Posterior vena cava (tissue), 2 donors: ENCODE results near the gene SMIM15. TPM values are rescaled to one million over a fixed set of nuclear protein-coding genes. Genes with fewer than 3 reads are reported as not detected.
A peak's percentile ranks its signal among the peaks of the same experiment; 100 is the strongest.
"Not testable (repeated sequence)": the region's sequence is repeated elsewhere in the genome, so short reads cannot be mapped to it uniquely, and the experiment has no call there.

ENCODE experiments used
- DNase-seq: peaks from one replicate; pipeline ENCODE4 v3.0.0-alpha.2; 2020; ENCODE audit warnings: low spot score
- intact Hi-C, 2 donors: fragments of 100-400 bp; cut with DNase I; formaldehyde crosslinking; loops; one replicate each; pipeline versions ENCODE4 v1.14.1 to v1.14.2; 2022 to 2023
- long read RNA-seq, 2 donors: library from polyadenylated mRNA; unstranded; transcript quantifications; one replicate each; pipeline ENCODE4 v2.0.0, GENCODE V29; 2020 to 2021
- total RNA-seq, 2 donors: library from RNA; stranded (reverse); fragmentation: NEBNext Ultra II Directional; extraction: Animal tissue kit (Norgen Biotek cat#: 25700); gene quantifications; one replicate each; pipeline ENCODE4 v1.2.1, GENCODE V29; 2021
- donor health status: DM: yes; HTN: yes; CAD: no.
- donor health status: DM: yes; HTN: yes; CAD: no.

Gene SMIM15, protein sequence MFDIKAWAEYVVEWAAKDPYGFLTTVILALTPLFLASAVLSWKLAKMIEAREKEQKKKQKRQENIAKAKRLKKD
- 10 to 100 TPM; 35.9 to 39.3 TPM for total RNA-seq
- long read RNA-seq, donor 1, transcript SMIM15-201 (3 exons, 2,889 nt), result major isoform, 18 of 22 reads
- long read RNA-seq, donor 1, partial matches to known transcripts, result 1 of 22 reads
- long read RNA-seq, donor 1, other reads (novel, unspliced or antisense), result 2 of 22 reads
- long read RNA-seq, donor 2, transcript SMIM15-201 (3 exons, 2,889 nt), result major isoform, 52 of 57 reads
- long read RNA-seq, donor 2, partial matches to known transcripts, result 1 of 57 reads
- long read RNA-seq, donor 2, other reads (novel, unspliced or antisense), result 4 of 57 reads

DNA sequence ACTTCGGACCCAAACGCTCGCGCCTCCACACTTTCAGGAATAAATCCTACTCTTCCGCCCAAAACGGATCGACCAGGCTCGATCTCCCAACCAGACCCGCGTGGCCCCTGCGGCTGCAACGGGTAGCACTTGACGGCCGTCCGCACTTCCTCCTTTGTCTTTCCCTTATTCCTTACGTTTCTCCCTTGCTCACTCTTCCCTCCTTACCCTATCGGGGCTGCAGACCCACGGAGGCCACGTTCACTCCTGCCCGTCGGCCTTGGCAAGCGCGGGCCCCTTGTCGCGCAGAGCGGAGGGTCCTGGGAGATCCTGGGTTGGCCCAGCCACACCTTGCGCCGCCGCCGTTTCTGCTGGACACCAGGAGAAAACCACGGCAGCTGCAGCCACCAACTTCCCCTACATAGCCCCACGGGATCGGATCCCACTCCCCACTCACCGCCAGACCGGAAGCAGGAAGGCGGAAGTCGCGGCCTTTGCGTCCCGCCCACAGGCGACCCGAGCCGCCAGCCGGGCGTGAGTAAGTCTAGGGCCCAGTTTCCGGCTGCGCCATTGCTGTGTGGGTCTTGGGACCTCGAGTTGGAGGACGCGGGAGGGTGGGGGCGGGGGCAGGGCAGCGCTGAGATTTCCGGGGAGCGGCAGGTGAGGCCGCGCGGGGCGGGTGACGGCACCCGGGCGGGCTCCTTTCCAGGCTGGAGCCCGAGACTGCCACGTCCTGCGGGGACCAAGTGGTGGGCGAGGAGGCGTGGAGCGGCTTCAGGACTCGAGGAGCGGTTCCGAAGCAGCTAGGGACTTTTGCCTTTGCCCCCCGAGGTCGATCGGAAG, at the start of gene SMIM15:
SMIM15 (minus strand) TSS at position 459 of the 822 bp plus-strand sequence. CDS start 2,297 bp downstream, outside the sequence.
- intact Hi-C loops, result loop anchor here (10.0 kb wide), 2 partner anchors 143 to 163 kb away; no protein-coding TSS in a partner anchor
- DNase-seq, result peak; percentile 96

DNA sequence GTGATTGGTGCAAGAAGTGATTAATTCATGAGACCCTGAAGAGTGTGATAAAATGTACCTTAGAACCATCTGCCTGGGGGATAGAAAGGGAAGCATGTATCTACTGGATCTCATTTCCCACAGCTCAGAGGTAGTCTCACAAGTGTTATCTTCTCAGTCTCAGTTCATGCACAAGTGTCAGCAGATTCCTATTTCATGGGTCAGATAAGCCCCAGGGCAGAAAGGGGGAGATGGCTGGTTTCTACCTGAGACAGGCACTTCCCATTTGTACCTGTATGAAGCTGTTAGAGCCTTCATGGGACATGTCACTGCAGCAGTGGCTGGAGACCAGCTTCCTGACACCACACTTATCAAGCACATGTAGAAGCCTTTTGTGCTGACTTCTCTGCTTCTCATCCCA, 45.6 kb upstream of the SMIM15 start:
- intact Hi-C loops, result no loop called here
- no peak for DNase-seq

DNA sequence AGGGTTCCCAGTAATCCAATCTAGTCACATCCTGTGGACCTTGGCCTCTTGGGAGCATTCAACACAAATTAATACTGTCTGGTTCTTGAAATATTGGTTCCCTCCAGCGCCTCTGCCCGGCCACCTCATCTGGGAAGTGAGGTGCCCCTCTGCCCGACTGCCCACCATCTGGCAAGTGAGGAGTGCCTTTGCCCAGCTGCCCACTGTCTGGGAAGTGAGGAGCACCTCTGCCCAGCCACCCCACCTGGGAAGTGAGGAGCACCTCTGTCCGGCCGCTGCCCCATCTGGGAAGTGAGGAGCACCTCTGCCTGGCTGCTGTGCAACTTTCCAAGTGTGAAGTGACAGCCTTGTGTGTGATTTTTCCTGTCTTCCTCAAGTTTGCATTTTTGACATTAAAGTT, 42.7 kb upstream of the SMIM15 start:
- DNase-seq, result no peak
- intact Hi-C loops, result no loop called here

DNA sequence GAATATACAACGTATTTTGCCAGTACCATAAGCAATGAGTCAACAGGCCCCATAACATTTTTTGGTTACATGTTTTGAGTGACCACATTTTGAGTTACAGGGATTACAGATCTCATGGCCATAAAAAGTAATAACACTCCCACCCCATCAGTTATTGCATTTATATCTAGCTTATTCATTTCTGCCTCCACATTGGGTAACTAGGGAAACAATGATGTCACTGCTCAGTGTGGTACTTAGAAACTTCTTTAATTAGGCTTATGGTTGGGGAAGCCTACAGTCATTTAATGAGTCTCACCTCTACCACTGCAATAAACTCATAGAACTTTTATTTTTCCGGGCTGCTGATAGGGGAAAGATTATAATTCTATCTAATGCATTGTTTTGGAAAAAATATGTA, 39.9 kb upstream of the SMIM15 start:
- DNase-seq, result no peak
- intact Hi-C loops, result no loop called here

DNA sequence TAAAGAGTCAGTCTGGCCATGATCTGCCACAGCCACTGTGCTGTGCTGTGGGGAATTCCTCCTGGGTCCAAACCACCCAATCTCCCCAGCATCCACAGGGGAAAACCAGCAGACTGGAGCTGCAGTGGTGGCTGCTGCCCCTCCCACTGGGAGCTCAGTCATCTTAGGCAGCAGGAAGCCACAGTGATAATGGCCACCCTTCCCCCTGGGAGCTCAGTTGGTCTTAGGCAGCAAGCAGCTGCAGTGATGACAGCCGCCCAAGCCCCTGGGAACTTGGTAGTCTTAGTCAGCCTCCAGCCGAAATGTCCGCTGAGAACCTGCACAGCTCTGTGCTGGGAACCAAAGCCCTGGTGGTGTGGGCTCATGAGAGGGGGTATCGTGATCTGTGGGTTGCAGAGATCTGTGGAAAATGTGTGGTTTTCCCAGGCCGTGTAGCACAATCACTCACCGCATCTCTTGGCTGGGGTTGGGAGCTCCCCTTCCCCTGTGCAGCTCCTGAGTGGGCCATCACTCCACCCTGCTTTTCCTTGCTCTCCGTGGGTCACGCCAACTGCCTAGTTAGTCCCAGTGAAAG, 38.4 kb upstream of the SMIM15 start:
- no peak for DNase-seq
- intact Hi-C loops, result no loop called here

DNA sequence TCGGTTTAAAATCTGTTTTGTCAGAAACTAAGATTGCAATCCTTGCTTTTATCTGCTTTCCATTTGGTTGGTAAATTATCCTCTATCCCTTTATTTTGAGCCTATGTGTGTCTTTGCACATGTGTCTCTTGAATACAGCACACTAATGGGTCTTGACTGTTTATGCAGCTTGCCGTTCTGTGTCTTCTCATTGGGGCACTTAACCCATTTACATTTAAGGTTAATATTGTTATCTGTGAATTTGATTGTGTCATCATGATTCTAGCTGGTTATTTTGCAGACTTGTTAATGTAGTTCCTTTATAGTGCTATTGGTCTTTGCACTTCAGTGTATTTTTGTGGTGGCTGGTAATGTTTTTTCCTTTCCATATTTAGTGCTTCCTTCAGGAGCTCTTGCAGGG, 36.3 kb upstream of the SMIM15 start:
- intact Hi-C loops, result no loop called here
- DNase-seq, result no peak

DNA sequence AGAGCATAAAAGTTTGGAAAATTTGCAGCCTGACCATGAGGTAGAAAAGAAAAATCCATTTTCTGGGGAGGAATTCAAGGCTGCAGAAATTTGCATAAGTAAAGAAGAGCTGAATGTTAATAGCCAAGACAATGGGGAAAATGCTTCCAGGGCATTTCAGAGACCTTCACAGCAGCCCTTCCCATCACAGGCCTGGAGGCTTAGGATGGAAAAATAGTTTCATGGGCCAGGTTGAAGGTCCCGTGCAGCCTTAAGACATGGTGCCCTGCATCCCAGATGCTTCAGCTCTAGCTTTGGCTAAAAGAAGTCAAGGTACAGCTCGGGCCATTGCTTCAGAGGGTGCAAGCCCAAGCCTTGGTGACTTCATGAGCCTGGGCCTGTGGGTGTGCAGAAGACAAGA, 25.6 kb upstream of the SMIM15 start:
- intact Hi-C loops, DNase-seq: not testable (repeated sequence)

DNA sequence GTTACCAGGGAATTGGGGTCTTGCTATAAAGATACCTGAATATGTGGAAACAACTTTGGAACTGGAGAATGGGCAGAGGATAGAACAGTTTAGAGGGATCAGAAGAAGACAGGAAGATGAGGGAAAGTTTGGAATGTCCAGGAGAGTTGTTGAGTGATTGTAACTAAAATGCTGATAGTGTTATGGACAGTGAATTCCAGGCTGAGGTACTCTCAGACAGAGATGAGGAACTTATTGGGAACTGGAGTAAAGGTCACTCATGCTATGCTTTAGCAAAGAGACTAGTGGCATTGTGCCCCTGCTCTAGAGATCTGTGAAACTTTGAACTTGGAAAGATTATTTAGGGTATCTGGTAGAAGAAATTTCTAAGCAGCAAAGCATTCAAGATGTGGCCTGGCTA, 25.1 kb upstream of the SMIM15 start:
- intact Hi-C loops, DNase-seq: not testable (repeated sequence)

DNA sequence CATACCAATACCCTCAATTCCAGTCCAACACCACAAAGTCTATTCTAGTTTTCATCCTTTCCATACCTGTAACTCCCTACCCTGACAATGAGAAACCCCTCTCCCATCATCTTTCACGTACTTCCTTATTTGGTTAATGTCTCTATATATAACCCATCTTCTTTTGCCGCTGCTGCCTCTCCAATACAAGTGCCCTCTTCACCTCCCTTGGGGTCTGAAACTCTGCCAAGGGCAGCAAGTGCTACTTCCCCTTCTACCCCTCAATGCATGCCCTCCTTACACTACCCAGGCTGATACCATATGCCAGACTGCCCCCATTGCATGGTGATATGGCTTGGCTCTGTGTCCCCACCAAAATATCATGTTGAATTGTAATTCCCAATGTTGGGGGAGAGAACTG, 24.4 kb upstream of the SMIM15 start:
- intact Hi-C loops, result no loop called here
- no peak for DNase-seq

DNA sequence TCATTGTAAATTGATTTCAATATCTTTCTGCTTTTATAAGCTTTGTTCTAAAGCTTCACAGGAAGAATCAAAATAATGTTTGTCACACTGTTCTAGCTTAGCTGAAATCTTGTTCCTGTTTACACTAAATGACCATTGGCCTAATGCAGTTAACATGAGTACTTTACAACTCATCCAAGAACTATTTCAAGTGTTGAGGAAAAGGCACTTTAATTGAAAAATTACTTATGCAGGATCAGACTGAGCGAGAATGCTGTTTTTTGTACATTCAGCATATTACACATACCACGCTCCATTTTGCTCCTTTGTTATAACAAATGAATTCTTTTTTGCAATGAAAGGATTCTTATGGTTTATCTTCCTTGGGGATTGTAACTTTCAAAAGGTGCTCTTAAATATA, 22.4 kb upstream of the SMIM15 start:
- DNase-seq, result no peak
- intact Hi-C loops, result no loop called here

DNA sequence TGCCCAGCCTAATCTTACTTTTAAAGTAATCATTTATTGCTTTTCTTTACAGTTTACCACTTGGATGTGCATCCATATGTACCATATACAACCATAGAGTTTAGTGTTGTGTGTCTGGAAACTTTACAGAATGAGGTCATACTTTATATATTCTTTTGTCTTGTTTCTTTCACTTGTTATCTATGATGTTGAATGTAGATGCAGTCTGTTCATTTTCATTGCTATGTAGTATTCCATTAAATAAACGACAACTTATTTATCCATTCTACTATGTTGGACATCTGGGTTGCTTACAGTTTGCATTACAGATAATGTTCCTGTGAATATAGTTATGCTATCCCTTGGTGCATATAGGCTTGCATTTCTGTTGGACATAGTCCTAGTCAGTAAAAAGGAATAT, 21.3 kb upstream of the SMIM15 start:
- intact Hi-C loops, result no loop called here
- no peak for DNase-seq

DNA sequence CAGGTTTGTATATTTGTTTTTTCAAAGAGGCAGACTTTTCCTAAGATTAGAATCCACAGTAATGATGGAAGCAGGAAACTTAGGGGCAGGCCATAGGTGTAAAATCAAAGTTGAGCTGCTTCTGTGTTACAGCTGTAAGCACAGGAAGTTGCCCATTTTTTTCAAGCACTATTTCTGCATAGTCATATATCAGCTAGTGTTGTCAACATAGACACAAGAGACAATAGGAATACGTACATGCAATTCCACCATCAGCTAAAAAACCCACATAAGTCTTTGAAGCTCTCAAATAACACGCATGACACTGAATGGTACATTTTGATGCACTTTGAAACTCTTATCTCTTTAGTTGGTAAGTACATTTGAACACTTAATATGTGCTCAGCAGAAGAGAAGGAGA, 20.2 kb upstream of the SMIM15 start:
- intact Hi-C loops, result no loop called here
- DNase-seq, result no peak

DNA sequence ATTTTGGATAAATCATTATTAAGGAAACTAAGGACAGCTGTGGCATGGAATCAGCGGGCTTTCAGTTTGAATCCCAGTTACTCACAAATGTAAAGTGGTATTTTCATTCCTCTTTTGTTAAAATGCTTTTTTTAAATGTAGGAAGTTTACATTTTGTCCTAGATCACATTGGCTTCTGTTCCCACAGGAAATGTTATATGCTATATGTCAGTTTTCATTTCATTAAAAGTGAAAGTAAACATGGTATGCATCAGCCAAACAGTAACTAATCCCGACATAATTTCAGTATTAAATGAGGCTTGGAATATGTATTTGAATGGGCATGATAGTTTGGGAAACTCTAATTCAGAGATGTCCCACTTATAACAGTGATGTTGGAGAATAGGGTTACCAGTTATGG, 18.6 kb upstream of the SMIM15 start:
- intact Hi-C loops, result no loop called here

DNA sequence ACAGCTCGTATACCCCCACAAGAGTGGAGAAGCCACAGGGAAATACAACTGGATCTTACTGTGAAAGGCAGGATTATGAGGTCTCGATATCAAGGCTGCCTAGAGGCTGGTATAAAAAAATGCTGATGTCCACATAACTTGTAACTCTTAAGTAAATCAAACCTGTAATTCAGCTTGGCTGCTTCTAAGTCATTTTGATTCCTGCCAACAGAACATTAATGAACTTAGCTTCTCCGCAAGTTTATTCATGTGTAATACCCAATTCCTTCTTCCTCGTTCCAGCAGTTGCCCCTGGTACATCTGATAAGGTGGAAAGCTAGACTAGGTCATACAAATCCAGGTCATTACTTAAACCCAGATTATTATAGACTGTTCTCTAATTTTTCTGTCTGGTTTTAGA, 16.4 kb upstream of the SMIM15 start:
- no peak for DNase-seq
- intact Hi-C loops, result no loop called here

More for the DNA sequence above, 18.6 kb upstream of the SMIM15 start:
- DNase-seq, result no peak

DNA sequence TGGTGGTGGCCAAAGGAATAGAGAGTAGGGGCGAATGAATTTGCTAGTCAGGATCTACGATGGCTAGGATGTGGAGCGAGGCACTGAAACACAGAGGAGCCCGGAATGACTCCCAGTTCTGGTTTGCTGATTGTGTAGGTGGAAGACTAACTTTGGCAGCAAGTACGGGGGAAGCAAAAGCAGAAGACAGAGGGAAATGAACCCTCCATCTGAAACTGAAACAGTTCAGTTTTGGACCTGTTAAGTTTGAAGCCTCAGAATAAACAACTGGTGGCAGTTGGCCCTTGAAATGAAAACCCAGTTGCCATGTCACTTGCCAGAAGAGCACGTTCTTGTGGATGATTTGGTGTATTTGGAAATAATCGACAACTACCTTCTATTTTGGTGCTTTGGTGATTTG, 15.4 kb upstream of the SMIM15 start:
- intact Hi-C loops, result no loop called here
- DNase-seq, result no peak

DNA sequence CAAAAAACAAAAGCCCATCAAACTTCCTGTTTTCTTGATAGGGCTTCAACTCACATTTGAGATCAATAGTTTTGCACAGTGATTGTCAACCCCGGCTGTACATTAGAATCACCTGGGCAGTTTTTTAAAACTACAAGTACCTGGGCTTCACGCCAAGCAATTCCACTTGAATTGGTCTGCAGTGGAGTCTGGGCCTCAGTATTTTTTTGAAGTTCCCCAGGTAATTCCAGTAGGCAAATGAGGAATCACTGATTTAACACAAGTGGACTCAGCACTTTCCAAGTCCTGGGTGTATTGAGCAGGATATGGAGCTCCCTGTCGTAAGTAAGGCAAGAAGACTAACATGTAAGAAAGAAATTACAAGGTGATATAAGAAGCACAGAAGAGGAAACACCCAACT, 14.8 kb upstream of the SMIM15 start:
- intact Hi-C loops, result no loop called here
- no peak for DNase-seq

DNA sequence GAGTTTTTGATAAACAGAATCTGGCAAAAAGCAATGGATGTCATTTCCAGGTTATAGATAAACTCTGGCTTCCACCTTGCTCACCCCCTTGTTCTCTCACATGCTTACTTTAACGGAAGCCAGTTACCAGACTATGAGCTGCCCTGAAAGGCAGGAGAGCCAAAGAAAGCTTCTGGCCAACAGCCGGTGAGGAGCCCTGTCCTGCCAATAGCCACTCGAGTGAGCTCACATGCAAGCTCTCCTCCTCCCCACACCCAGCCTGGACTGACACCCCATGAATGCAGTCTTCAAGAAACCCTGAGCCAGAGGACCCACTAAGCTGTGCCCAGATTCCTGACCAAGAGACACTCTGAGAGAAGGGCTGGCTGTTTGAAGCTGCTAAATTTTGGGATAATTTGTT, 14.4 kb upstream of the SMIM15 start:
- intact Hi-C loops, result no loop called here
- no peak for DNase-seq

DNA sequence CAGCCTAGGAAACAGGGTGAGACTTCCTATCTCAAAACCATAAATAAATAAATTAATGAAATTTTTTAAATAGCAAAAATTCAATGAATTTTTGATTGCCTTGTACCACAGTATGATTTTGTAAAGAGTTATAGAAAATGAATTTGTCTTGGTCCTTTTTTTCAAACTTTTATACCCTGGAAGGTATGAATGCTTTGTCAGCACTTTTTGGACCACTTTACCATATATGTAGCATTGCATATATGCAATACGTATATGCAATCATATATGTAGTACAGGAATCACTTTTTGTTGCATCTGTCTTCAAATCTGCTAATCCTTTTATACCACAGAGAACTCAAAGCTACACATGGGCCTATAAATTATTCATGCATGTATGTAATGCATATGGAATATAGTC, 9.2 kb upstream of the SMIM15 start:
- intact Hi-C loops, result no loop called here
- no peak for DNase-seq

DNA sequence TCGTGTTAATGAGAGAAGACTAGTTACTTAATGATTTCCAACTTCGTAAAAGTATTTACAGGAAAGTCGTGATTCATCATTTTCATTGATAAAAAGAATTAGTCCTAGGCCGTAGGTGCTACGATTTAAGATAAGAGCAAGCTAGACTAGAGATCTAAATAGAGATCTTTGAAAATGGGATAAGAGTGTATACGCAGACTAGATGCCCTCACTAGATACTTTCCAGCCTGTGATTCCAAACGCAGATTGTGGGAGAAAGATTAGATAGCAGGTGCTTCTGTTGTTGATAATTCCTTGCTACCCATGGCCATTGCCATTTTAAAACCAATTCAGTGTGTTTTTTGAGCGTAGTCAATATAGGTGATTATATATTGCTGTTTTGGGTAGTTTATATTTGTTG, 6.7 kb upstream of the SMIM15 start:
- DNase-seq, result no peak
- intact Hi-C loops, result loop anchor here (10.0 kb wide), 2 partner anchors 136 to 156 kb away; no protein-coding TSS in a partner anchor

DNA sequence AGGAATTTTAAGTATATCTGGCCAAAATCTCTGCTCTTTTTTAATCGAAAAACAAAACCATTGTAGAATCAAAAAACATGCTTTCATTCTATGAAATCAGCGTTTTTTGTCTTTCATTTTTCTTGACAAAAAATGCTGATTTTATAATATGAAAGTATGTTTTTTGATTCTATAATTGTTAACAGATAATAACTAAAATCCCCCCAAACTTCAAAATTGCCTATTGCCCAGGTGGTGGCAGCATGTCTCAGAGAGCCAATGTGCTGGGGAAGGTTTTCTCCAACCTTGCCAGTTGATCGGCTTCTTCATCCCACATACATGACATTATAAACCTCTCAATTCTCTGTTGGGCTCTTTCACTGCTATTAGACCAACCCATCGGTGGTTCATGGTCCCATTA, 5.1 kb upstream of the SMIM15 start:
- no peak for DNase-seq
- intact Hi-C loops, result loop anchor here (10.0 kb wide), 2 partner anchors 137 to 157 kb away; no protein-coding TSS in a partner anchor
